Activated naive CD8-positive, alpha-beta T cell treated with anti-CD3 and anti-CD28 coated beads, Interleukin-2, amount 50 U/mL, for 16 hours (primary cell): ENCODE results near the gene CTTNBP2NL.
"Not testable (repeated sequence)": the region's sequence is repeated elsewhere in the genome, so short reads cannot be mapped to it uniquely, and the experiment has no call there.

Experiments used
- DNase-seq: peaks from one replicate; pipeline ENCODE4 v3.0.0-alpha.2; 2020; ENCODE audit warnings: low read depth, low spot score

The CTTNBP2NL gene

DNA sequence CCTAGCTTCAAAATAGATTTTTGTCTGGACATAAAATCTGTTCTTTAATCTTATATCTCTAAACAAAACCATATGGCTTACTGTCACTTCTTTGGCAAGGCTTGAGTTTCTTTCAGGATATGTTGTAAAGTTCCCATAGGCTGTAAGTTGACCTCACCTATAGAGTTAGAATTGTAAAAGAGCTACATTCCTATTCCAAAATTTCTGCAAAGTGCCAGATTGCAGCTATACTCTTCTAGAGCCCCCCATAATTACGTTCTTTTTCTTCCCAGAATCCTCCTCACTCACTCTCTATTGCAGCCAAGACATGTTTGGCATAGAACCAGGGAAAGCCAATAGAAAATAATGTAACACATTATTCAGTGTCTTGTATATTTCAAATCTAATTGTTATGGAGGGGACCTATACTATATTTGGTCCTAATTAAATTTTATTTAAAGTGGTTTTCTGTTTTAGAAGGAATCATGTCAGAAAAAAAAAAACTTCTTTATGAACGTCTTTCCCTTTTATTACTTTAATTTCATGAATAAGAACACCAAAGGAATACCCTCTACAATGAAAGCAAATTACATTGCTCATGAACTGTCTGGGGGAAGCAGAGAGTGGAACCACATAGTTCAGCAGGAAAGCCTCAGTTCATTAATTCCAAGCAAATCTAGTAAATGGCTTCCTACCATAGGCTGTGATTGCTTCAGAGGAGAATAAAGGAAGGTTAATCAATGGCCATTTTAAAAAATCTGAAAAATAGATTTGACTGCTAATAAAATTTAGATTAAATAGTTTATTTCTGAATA is 22.3 kb downstream of the CTTNBP2NL start:
- no peak for DNase-seq

DNA sequence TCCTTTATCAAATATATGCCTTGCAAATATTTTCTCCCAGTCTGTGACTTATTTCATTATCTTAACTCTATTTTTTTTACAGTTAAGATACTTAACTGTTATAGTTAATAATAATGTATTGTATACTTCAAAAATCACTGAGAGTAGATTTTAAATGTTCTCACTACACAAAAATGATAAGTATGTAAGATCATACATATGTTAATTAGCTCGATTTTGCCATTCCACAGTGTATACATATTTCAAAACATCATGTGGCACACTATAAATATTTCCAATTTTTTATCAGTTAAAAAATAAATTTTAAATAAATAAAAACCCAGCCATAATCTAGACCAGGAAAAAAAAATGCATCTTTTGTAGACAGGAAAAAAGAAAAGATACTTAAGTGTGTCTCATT is 27.2 kb downstream of the CTTNBP2NL start:
- no peak for DNase-seq

- DNase-seq, result not testable (repeated sequence)
Measured at GRCh38 chr1:112423666-112424065, 27.7 kb downstream of the CTTNBP2NL start.

DNA sequence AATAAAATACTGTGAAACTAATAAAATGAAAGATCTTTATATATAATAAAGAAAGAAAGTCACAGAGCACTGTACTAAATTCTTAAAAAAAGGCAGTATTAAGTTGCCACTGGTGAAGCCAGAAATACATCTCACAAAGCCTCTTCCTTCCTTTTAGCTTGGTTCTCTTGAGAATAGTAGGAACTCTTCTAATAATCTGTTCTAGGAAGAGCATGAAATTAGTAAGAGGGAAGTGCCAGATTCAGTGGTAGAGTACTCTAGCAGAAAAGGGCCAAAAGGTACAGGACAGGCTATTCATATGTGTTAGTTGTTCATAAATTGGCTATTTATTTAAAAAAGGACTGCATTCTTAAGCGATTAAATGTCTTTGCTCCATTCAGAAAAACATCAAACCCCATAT is 33.7 kb downstream of the CTTNBP2NL start:
- no peak for DNase-seq

- no peak for DNase-seq
Measured at GRCh38 chr1:112431038-112431437, 35.0 kb downstream of the CTTNBP2NL start.

GRCh38 chr1:112435448-112435847 is 39.4 kb downstream of the CTTNBP2NL start:
- no peak for DNase-seq

- DNase-seq, result no peak
Measured at GRCh38 chr1:112436384-112437156, 40.6 kb downstream of the CTTNBP2NL start.

GRCh38 chr1:112438156-112438555 is 42.1 kb downstream of the CTTNBP2NL start:
- not testable (repeated sequence) for DNase-seq

DNA sequence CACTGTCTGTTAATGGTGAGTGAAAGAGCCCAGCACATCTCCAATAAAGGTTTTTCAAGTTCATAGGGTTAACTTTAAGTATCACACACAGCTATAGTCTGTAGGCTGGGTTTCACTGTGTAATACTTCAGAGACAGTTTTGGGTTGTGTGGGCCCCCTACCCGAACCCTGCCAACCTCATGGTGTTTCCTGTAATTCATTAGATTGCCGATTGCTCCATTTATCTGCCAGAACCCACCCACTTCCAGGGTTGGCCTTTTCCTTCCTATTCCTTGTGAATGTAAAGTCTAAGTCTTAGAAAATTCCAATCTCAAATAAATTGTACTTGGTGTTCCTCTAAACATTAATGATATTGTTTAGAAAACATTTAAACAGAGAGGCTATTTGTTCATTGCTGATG is 43.6 kb downstream of the CTTNBP2NL start:
- DNase-seq, result no peak

DNA sequence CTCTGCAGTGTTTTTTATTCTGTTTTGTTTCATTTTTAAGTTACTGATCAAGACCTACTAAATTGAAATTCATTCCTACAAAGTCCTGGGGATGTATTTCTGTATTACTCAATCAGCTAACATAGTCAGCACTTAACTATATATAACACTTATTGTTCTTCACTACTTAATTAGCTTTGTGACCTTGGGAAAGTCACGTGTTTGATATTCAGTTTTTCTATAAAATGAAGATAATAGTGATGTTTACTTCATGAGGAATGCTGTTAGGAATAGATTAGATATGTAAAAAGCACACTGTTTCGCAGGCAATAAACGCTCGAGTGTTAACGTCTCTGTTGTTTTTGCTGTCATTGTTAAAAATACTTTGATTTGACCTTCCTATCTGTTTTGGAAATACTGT is 44.6 kb downstream of the CTTNBP2NL start:
- no peak for DNase-seq

DNA sequence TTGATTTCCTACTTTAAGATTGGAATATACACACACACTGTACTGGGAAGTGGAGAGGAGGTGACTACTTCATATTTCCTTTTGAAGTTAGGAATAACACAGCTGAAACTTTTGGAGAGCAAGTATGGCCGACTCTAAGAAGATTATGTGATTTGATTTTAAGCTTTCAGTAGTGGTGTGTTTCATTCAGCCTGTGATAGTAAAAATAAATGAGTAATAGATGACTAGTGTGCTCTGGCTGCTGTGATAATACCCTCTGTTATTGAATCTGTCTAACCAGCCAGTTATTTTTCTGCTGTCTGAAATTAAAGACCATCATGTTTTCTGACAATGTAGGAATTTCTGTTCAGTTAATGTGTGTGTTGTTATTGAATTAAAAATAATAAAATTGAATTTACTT is 48.3 kb downstream of the CTTNBP2NL start:
- DNase-seq, result no peak

- DNase-seq, result no peak
Measured at GRCh38 chr1:112445596-112445995, 49.6 kb downstream of the CTTNBP2NL start.

DNA sequence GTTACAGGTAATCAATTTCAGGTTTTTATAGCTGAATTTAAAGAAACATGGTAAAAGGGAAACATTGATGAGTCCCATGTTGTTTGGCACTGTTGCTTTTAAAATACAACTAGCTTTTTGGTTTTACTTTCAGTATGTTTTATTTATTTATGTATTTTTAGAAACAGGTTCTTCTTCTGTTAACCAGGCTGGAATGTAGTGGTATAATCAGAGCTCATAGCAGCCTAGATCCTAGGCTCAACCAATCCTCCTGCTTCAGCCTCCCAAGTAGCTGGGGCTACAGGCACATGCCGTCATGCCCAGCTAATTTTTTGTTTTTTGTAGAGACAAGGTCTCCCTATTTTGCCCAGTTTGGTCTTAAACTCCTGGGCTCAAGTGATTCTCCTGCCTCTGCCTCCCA is 50.4 kb downstream of the CTTNBP2NL start:
- no peak for DNase-seq

- DNase-seq, result no peak
Measured at GRCh38 chr1:112448904-112449629, 53.1 kb downstream of the CTTNBP2NL start.

DNA sequence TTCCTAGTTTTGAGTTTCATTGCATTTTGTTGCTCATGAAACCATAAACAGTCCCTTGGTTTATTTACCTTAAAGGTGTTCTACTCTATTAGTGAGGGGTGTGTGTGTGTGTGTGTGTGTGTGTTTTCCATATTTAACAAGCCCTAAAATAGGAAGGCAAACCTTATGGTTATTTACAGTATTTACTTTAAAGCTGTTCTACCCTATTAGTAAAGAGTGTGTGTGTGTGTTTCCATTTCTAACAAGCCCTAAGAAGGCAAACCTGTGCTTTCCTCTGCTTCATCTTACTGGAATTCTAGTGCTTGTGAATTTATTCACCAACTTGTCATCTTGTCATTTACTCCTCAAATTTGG is 53.6 kb downstream of the CTTNBP2NL start:
- no peak for DNase-seq

DNA sequence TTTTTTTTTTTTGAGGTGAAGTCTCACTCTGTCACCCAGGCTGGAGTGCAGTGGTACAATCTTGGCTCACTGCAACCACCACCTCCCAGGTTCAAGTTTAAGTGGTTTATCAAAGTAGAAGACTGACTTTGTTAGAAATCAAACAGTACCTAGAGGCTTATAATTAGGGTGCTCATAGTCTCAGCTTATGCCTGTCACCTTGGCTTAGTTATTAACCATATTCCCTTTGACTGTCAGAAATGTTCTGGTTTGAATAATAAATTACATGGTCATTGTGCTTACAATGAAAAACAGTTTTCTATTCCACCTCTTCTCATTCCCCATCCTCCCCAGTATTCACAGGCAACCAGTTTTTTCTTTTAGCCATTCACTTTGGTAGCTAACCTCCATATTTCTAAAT is 54.8 kb downstream of the CTTNBP2NL start:
- no peak for DNase-seq

DNA sequence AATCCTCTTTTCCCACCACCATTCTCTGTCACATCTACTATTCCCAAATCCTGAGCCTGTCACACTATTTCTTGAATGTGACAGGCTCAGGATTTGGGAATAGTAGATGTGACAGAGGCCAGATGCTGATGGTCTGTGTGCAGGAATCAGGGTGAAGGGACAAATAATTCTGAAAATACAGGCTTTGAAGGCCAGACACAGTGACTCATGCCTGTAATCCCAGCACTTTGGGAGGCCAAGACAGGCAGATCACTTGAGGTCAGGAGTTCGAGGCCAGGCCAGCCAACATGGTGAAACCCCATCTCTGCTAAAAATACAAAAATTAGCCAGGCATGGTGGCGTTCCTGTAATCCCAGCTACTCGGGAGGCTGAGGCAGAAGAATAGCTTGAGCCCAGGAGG is 55.3 kb downstream of the CTTNBP2NL start:
- not testable (repeated sequence) for DNase-seq

DNA sequence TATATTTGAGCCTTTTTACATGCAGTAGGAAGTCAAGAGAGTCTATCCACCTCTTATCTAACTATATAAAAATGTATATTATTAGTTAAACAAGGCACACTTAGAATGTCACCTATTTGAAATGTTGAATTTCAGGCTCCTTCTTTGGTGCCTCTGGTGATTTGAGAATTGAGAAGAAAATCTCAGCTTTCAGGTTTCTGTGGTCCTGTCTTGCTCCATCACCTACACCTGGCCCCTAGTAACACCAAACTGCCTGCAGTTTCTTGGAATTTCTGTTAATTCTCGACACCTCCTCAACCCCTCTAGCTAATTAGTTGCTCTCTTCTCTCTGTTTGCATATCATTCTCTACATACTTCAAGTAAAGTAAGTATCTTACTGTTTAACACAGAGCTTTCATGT is 57.9 kb downstream of the CTTNBP2NL start:
- no peak for DNase-seq

DNA sequence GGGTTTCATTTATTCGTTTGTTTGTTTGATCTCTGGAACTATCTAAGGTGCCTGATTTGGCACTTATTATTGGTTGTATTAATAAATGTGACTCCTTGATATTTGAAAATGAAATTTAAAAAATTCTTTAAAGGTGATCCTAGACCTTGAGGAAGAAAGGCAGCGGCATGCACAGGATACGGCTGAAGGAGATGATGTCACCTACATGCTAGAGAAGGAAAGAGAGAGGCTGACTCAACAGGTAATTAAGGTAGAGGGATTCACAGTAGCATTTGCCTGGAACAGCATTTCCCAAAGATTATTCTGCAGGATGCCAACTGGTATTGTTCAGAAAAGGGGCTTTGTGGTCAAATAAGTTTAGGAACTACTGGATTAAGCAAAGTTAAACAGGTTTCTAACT is 58.3 kb downstream of the CTTNBP2NL start:
- no peak for DNase-seq

- no peak for DNase-seq
Measured at GRCh38 chr1:112457241-112457640, 61.2 kb downstream of the CTTNBP2NL start.

DNA sequence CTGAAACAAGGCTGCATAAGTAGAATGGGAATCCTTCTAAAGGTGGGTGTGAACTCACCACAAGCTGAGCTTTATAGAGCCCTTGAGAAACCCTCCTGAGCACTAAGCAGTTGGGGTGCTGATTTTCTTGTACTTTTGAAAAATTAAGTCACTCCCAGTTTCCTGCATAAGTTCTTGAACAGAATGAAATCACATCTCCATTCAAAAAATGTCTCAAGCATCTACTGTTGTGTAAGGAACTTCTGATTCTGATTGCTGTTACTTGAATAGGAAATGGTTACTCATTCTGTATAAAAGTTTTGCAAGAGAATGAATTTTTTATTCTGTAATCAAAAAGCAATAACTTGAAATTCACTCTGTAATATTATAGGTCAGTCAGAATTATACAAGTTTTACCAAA is 61.9 kb downstream of the CTTNBP2NL start:
- DNase-seq, result no peak

DNA sequence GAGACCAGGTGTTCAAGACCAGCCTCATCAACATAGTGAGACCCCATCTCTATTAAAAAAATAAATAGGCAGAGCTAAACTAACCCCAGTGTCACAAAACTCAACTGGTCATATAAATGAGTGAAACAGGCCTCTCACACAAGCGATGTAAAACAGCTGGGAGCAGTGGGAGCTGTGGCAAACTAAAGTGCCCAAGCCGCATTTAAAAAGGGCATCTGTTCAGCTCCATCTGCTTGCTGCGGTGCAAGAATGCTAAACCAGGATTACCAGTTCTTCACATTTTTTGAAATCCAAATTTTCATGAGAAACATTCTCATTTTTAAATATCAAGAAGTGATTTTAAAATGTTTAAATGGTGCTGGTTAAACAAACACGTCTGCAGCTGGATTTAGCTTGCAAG is 62.7 kb downstream of the CTTNBP2NL start:
- no peak for DNase-seq

- DNase-seq, result no peak
Measured at GRCh38 chr1:112460615-112461014, 64.6 kb downstream of the CTTNBP2NL start.
